ENCODE measurements around the gene SLC6A3.

DNA sequence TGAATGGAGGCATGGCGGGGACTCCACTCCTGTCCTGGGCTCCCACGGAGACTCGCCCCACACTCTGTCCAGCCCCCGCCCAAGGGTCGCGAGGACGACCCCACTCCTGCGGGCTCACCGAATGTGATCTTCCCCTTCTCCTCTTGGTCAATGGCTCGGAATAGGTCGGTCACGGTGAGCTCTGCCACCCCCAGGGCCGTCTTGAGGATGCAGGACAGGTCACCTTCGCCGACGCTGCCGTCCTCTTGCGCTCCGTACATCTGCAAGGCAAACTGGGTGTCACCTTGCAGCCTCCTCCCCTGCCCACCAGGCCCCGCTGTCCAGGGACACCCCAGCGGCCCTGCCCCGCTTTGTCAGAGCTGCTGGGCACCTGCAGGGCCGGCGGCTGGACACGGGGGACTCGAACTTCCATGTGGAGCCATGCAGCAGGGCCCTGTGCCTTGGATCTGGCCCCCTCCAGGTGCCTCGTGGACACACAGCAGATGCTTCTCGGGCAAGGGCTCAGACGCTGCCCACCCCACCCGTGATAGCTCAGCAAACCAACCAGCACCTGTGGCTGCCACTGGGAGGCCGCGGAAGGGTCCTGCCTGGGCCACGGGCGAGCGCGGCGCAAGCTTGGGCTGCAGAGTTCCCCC is 21.5 kb upstream of the SLC6A3 start:
- TF ChIP-seq EZH2 (IDR thresholded peaks at IDR 0.05; ENCODE audit: insufficient read depth, poor library complexity, severe bottlenecking), result no peak
- no peak for TF ChIP-seq EZH2phosphoT487 (IDR thresholded peaks at IDR 0.05; ENCODE audit: insufficient read depth, low read depth)

All from GM23248 (cell line).